Measurements from ENCODE around the gene GPRASP3.
A peak's percentile ranks its signal among the peaks of the same experiment; 100 is the strongest.
"Not testable (repeated sequence)": the region's sequence is repeated elsewhere in the genome, so short reads cannot be mapped to it uniquely, and the experiment has no call there.

Gene GPRASP3, protein sequence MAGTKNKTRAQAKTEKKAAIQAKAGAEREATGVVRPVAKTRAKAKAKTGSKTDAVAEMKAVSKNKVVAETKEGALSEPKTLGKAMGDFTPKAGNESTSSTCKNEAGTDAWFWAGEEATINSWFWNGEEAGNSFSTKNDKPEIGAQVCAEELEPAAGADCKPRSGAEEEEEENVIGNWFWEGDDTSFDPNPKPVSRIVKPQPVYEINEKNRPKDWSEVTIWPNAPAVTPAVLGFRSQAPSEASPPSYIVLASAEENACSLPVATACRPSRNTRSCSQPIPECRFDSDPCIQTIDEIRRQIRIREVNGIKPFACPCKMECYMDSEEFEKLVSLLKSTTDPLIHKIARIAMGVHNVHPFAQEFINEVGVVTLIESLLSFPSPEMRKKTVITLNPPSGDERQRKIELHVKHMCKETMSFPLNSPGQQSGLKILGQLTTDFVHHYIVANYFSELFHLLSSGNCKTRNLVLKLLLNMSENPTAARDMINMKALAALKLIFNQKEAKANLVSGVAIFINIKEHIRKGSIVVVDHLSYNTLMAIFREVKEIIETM

DNA sequence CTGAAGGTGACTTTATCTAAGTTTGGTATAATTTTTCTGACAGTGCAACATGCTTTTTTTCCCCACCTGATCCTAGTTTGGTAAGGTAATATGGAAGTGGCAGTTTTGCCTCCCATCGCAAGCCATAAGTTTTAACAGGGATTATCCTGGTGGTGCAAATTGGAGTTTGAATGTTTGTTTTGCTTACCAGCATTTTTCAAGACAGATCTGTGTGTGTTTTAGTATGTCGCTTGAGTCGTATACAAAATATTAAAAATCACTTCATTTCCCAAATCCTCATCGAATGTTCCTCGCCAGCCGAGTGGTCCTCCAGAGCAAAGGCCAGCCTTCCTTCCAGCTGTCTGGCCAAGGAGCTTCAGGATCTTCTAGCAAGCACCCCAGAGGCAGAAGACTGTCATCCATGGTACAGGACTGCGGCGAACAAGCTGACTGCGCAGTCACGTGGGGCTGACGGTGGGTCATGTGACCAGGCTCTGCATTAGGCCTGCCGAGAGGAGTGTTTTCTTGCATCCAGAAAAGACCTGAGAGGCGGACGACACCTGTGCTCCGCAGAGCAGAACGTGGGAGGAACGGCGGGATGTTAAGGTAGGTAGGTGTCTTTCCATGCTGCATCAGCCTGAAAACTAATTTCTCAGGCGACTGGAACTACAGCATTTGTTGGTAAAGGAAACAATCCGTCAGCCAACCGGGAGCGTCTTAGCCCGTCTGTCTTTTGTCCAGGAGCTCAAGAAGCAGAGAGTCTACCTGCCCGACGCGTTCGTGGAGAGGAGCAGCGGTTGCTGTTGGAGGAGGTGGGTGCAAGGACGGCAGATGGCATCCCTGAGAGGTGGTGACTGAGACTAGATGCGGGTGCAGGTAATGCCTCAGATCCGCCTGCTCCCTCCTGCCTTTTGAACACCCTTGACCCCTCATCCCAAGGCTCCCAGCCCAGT, at the start of gene GPRASP3:
GPRASP3 (plus strand) TSS at position 507 of the 932 bp plus-strand sequence. CDS start 28,253 bp downstream, outside the sequence.
- Histone ChIP-seq H3K27me3 (ENCODE audit: insufficient read depth, low read depth, severe bottlenecking) (peaks cover 14% of the 10 kb centered on the region), H3K36me3 (no peaks in the 10 kb centered on the region), H3K27ac (peak within 1 kb of the TSS; percentile 57), H3K9me3 (ENCODE audit: severe bottlenecking) (no peaks in the 10 kb centered on the region), H3K4me3 (ENCODE audit: low read depth, low read length) (peak within 1 kb of the TSS; percentile 55)
- TF ChIP-seq, protein P1, sequence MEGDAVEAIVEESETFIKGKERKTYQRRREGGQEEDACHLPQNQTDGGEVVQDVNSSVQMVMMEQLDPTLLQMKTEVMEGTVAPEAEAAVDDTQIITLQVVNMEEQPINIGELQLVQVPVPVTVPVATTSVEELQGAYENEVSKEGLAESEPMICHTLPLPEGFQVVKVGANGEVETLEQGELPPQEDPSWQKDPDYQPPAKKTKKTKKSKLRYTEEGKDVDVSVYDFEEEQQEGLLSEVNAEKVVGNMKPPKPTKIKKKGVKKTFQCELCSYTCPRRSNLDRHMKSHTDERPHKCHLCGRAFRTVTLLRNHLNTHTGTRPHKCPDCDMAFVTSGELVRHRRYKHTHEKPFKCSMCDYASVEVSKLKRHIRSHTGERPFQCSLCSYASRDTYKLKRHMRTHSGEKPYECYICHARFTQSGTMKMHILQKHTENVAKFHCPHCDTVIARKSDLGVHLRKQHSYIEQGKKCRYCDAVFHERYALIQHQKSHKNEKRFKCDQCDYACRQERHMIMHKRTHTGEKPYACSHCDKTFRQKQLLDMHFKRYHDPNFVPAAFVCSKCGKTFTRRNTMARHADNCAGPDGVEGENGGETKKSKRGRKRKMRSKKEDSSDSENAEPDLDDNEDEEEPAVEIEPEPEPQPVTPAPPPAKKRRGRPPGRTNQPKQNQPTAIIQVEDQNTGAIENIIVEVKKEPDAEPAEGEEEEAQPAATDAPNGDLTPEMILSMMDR (IDR thresholded peaks at IDR 0.05; ENCODE audit: low read depth, low read length), result no peak
- peak; percentile 77 for DNase-seq

DNA sequence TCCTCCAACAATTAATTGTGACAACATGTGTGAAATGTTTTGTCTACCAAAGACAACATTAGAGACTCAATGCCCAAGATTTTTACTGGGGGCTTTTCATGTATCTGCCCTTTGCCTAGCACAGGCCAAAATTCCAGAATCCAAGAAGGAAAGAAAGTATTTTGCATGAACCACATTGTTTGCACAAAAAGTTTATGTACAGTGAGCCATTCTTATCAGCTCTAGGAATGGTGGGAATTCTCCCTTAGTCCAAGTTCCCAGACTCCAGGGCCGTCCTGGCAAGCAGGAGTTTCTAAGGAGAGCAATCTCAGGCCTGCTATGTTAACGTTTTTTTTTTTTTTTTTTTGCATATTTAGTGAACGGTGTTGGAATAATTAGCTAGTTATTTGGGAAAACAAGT, 47.7 kb upstream of the GPRASP3 start:
- Histone ChIP-seq H3K27ac (no peak overlapping the region), H3K36me3 (no peaks in the 10 kb centered on the region), H3K9me3 (ENCODE audit: severe bottlenecking) (no peaks in the 10 kb centered on the region), H3K4me3 (ENCODE audit: low read depth, low read length) (no peak overlapping the region), H3K27me3 (ENCODE audit: insufficient read depth, low read depth, severe bottlenecking) (no peaks in the 10 kb centered on the region)
- no peak for DNase-seq
- TF ChIP-seq, protein P1 (IDR thresholded peaks at IDR 0.05; ENCODE audit: low read depth, low read length), result no peak

DNA sequence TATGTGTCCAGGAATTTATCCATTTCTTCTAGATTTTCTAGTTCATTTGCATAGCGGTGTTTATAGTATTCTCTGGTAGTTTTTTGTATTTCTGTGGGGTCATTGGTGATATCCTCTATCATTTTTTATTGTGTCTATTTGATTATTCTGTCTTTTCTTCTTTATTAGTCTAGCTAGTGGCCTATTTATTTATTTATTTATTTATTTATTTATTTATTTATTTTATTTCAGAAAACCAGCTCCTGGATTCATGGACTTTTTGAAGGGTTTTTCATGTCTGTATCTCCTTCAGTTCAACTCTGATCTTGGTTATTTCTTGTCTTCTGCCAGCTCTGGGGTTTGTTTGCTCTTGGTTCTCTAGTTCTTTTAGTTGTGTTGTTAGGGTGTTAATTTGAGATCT, 43.1 kb upstream of the GPRASP3 start:
- DNase-seq; H3K4me3 ChIP-seq (ENCODE audit: low read depth, low read length): not testable (repeated sequence)

DNA sequence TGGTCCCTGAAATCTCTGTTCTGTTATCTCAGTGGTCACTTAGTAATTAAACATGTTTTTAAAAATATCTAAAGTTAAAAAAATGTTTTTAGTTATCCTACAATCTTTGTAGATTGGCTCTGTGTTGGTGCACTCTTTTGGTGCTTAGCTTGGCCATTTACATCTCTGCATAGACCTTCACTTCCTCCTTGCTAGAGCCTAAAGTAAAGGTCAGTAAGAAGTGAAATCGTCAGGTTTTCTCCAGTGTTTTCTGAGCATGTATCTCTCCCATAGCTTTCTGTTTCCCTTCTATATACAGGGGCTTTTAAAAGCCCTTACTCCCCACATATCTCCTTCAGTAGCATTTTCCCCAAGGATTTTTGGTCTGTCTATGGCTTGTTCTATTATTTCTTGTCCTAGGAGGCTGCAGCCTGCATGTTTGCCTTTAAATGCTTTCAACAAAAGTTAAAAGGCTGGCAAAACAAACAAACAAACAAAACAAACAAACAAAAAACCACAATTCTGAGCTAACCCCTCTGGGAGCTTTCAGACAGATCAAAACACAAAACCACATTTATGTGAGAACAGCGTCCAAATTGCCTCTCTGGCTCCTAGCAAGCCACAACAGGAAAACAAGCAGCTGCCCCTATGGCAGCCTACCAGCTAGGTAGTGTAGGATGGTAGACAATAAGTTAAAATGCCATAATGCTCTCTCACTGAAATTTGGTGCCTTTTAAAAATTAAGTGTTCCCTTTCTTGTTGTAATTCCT, 35.6 kb upstream of the GPRASP3 start:
- TF ChIP-seq, protein P1 (IDR thresholded peaks at IDR 0.05; ENCODE audit: low read depth, low read length), result no peak
- no peak for DNase-seq
- H3K4me3 ChIP-seq (ENCODE audit: low read depth, low read length), result no peak overlapping the region

More for the DNA sequence above, 43.1 kb upstream of the GPRASP3 start:
- H3K9me3 ChIP-seq (ENCODE audit: severe bottlenecking); H3K27me3 ChIP-seq (ENCODE audit: insufficient read depth, low read depth, severe bottlenecking); H3K27ac ChIP-seq; H3K36me3 ChIP-seq: not testable (repeated sequence)

DNA sequence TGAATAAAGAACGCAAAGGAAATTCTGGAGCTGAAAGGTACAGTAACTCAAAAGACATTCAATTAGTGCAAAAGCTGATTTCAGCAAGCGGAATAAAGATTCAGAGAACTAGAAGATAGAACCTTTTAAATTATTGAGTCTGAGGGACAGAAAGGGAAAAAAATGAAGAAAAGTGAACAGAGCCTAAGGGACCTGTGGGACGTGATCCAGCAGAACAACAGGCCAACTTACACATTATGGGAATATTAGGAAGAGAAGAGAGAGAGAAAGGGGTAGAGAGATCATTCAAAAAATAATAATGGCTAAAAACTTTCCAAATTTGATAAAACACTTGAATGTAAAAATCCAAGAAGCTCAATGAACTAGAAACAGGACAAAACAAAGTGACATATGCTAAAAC, 25.8 kb upstream of the GPRASP3 start:
- H3K27ac ChIP-seq, result no peak overlapping the region
- peaks cover 5% of the 10 kb centered on the region for H3K9me3 ChIP-seq (ENCODE audit: severe bottlenecking)
- H3K27me3 ChIP-seq (ENCODE audit: insufficient read depth, low read depth, severe bottlenecking), result no peaks in the 10 kb centered on the region
- no peaks in the 10 kb centered on the region for H3K36me3 ChIP-seq
- TF ChIP-seq, protein P1 (IDR thresholded peaks at IDR 0.05; ENCODE audit: low read depth, low read length), result no peak
- H3K4me3 ChIP-seq (ENCODE audit: low read depth, low read length), result no peak overlapping the region
- no peak for DNase-seq

More for the DNA sequence above, 35.6 kb upstream of the GPRASP3 start:
- H3K27me3 ChIP-seq (ENCODE audit: insufficient read depth, low read depth, severe bottlenecking), result no peaks in the 10 kb centered on the region
- H3K36me3 ChIP-seq, result no peaks in the 10 kb centered on the region
- H3K9me3 ChIP-seq (ENCODE audit: severe bottlenecking), result no peaks in the 10 kb centered on the region
- H3K27ac ChIP-seq, result no peak overlapping the region

All from WERI-Rb-1 (cell line).